GM12892 (cell line): ENCODE data around the gene CHST9.

Source experiments
- POLR2A ChIP-seq: IDR thresholded peaks from 2 replicates; pipeline ENCODE4 v1.6.1; 2011; ENCODE audit warnings: low read depth, low read length, control low read depth
- POLR2AphosphoS5 ChIP-seq: IDR thresholded peaks from 2 replicates; pipeline ENCODE4 v1.6.1; 2011; ENCODE audit warnings: low read depth, low read length, control low read depth

GRCh38 chr18:27226556-27227075 is 41.5 kb upstream of the CHST9 start:
- TF ChIP-seq POLR2AphosphoS5 (no peak), POLR2A (no peak)
